ENCODE results near the gene TP73.

Gene TP73

DNA sequence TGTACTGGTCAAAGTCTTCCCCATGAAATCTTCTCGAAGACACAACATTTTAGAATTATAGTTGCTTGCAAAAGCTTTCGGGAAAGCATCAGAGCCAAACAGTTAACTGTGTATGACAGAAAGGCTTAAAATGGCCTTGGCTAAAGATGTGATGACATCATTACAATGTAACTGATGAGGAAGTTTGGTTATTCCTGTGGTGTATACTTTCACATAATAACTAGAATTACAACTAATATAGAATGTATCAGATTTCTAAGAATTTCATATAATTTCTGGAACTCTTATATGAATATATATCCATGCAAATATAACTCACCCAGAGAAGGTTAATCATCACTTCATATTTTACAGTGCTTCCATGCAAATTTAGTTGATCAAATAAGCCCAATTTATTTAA lies 8.4 kb downstream of the TP73 start:
- TF ChIP-seq GATA1 (IDR thresholded peaks at IDR 0.05; ENCODE audit: low read depth, low read length) = no peak
- no peak for TF ChIP-seq POLR2A (IDR thresholded peaks at IDR 0.05; ENCODE audit: low read length)
- no peak for DNase-seq

DNA sequence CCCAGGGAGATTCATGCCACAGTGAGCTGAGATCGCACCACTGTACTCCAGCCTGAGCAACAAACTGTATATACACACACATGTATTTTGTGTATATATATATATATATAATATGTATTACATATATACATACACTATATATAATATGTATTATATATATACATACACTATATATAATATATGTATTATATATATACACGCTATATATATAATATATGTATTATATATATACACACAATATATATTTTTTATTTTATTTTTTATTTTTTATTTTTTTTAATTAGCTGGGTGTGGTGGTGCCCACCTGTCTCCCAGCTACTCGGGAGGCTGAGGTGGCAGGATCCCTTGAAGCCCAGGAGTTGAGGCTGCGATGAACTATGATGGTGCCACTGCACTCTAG lies 9.3 kb downstream of the TP73 start:
- no peak for DNase-seq

DNA sequence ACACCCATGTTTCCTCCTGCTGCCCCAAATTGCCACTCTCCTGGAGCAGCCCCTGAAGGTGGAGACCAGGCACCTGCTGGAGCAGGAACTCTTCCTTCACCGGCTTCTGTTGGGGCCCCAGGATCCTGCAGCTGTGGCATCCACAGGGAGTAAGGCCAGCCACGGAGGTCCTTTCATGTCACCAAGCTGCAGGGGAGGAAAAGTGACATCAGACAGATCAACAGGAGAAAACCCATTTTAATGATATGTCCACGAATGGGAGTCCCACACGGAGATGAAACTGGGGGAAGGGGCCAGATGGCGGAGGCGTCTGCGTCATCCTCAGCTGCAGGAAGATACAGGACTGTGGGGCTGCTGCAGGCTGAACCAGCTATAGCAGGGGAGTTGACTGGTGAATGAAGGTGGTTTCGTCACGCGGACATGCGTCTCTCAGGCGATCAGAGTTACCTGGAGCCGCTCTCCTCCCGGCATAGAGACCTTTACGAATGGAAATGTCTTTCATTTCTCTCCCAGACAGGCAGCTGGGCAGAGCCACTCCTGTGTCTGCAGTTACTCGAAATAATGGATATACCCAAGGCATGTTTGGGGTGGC lies 9.9 kb downstream of the TP73 start:
- no peak for TF ChIP-seq GATA1 (IDR thresholded peaks at IDR 0.05; ENCODE audit: low read depth, low read length)
- TF ChIP-seq POLR2A (IDR thresholded peaks at IDR 0.05; ENCODE audit: low read length) = no peak
- DNase-seq = no peak

More for the DNA sequence above, 9.3 kb downstream of the TP73 start:
- TF ChIP-seq POLR2A (IDR thresholded peaks at IDR 0.05; ENCODE audit: low read length) = no peak
- TF ChIP-seq GATA1 (IDR thresholded peaks at IDR 0.05; ENCODE audit: low read depth, low read length) = no peak

DNA sequence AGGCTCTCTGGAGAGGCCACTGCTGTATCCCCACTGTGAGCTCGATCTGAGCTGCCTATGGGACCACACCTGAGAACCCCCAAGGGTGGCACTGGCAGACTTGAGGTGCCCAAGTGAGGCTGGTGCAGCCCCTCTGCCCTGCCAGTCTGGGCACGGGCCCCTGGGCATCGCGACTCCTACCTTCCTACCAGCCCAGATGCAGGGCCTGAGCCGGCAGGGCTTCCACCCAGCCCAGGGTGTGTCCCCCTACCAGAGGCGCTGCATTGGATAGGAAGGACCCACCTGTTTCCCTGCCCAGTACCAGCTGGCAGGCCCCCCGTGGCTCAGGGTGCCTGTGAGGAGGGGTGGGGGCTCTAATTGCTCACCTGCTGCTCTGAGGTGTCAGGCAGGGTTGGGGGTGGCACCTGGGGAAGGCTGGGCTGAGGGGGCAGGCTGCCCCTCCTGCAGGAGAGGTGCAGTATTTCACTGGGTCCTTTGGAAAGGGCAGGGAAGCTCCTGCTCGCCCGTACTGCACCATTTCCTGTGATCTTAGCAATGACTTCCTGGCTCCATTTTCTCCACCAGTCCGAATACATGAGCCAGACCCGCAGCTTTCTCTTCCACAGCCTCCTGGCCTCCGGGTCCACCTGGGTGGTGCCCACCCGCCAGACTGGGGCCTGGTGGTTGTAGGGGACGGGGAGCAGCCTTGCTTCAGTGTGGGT lies 11.8 kb downstream of the TP73 start:
- no peak for DNase-seq
- TF ChIP-seq POLR2A (IDR thresholded peaks at IDR 0.05; ENCODE audit: low read length) = no peak
- TF ChIP-seq GATA1 (IDR thresholded peaks at IDR 0.05; ENCODE audit: low read depth, low read length) = no peak

DNA sequence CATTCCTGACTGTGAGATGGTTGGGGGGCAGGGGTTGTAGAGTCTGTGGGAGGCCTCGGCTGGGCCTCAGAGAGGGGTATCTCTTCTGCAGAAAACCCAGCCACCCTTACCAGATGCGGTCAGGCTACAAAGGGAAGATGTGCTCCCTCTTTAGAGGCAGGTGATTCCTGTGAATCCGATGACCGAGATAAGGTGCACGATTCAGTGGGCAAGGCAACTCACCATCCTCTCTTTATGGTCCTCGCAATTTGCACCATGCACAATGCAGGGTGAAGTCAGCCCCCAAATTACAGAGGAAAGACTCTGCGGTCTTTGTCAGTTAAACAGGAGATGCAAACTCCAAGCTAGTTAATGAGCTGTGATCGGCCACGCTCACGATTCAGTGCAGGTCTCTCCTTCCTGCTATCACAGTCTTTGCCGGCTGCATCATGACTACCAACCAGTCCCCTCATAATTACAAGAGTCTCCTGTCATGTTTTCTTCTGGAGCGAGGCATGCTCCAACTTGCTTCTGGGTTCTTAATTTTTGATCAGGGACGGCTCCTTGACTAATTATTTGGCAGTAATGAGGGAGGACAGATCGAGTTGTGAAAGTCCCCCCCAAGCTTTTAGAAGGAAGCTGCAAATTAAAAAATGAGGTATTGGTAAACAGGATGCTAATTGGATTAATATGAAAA lies 12.5 kb downstream of the TP73 start:
- no peak for DNase-seq
- TF ChIP-seq GATA1 (IDR thresholded peaks at IDR 0.05; ENCODE audit: low read depth, low read length) (no peak), POLR2A (IDR thresholded peaks at IDR 0.05; ENCODE audit: low read length) (no peak)

DNA sequence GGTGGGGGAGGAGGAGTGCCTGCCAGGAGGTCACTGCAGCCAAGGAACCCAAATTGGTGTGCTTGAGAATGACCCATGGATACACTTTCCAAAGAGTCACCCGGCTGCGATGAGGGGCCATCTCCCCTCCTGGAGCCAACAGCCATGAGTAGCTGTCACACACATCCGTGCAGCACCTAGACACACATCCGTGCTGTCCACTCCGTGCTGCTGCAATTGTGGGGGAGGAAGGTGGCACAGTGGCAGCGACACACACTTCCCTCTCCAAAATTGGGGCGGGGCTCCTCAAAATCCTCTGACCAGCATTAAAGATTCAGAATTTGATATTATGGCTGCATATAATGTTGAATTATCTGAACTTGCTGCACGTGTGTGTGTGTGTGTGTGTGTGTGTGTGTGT lies 15.8 kb downstream of the TP73 start:
- no peak for DNase-seq
- TF ChIP-seq POLR2A (IDR thresholded peaks at IDR 0.05; ENCODE audit: low read length) (no peak), GATA1 (IDR thresholded peaks at IDR 0.05; ENCODE audit: low read depth, low read length) (no peak)

DNA sequence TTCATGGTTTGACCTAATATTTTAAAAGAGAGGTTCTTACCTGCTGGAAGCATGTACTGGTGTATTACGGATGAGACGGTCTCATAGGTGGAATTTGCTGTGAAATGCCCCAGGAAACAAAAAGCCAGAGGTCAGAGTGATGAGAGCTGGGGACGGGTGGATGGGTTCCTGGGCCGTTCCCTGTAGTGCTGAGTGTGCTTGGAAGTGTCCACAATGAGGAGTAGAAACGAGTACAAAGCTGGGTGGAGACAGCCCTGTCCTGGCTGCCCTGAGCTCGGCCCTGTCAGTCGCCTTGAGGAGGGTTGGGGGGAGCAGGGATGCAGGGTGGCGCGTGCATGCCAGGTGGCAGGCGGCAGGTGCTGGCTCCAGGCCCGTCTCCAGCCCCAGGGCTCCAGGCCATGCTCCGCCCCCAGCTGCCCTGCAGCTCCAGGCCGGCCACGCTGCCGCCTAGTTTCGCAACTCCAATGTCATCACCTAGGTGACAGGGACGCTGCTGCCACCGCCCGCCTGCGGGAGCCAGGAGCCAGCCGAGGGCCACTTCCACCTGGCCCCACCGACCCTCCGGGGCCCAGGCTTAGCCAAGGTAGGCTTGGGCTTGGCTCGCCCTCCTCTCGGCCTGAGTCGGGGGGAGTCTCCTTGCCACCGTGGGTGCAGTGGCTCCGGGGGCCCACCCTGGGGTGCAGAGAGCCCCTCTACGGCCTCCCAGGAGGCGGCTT lies 16.4 kb downstream of the TP73 start:
- TF ChIP-seq GATA1 (IDR thresholded peaks at IDR 0.05; ENCODE audit: low read depth, low read length) = no peak
- DNase-seq = peak in 1 of 2 experiments; percentile 43

DNA sequence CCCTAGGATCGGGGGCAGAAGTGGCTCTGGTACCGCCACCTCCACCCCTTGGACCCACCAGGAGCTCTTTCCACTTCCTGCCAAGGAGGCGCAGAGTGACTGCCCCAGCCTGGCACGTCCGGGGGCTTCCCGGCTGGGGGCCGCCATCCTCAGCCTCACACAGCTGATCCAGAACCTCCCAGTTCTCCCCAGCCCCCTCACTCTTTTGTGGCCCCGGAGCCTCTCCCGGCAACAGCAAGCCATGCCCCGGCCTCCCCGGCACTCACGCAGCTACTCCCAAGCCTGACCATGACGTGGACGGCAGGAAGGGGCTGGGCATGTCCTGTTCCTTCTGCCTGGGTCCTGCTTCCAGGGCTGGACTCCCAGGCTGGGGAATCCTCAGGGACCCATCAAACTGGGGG lies 17.1 kb downstream of the TP73 start:
- TF ChIP-seq POLR2A (IDR thresholded peaks at IDR 0.05; ENCODE audit: low read length) (no peak), GATA1 (IDR thresholded peaks at IDR 0.05; ENCODE audit: low read depth, low read length) (no peak)
- no peak for DNase-seq

DNA sequence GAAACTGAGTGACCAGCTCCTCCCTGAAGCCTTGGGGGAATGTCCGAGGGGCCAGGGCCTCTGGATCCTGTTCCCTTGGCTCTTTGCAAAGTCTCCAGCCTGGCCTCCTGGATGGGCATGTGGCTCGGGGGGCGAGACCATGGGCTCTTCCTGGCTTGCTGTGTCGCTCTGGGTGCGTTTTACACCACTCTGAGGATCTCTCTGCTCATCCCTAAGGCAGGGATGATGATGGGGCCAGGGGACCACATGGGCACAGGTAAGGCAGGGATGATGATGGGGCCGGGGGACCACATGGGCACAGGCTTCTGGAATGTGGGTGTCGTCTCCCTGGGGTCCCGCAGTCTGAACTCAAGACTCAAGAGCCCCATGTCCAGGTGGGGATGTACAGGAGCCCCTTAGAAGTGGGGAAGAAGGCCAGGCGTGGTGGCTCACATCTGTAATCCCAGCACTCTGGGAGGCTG lies 17.7 kb downstream of the TP73 start:
- TF ChIP-seq GATA1 (IDR thresholded peaks at IDR 0.05; ENCODE audit: low read depth, low read length) = no peak
- no peak for TF ChIP-seq POLR2A (IDR thresholded peaks at IDR 0.05; ENCODE audit: low read length)
- DNase-seq = no peak

DNA sequence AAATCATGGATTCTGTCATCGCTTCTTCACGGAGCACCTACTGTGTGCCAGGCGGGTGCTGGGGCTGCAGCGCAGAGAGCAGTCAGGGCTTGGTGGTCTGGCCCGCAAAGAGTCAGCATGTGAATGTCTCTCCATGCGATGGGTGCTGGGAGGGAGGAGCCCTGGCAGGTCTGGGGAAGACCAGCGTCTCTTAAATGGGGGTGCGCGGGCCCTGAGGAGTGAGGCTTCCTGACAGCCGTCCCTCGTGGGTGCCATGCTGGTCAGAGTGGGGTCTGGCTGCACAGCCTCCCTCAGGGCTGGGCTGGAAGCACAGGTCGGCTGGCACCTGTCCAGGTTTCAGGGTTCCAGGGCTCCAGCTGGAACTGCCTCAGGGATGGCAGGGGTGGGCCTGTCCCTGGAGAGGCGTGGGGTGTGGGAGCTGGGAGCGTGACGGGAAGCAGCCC lies 18.5 kb downstream of the TP73 start:
- DNase-seq = no peak
- TF ChIP-seq POLR2A (IDR thresholded peaks at IDR 0.05; ENCODE audit: low read length) = no peak
- TF ChIP-seq GATA1 (IDR thresholded peaks at IDR 0.05; ENCODE audit: low read depth, low read length) = no peak

DNA sequence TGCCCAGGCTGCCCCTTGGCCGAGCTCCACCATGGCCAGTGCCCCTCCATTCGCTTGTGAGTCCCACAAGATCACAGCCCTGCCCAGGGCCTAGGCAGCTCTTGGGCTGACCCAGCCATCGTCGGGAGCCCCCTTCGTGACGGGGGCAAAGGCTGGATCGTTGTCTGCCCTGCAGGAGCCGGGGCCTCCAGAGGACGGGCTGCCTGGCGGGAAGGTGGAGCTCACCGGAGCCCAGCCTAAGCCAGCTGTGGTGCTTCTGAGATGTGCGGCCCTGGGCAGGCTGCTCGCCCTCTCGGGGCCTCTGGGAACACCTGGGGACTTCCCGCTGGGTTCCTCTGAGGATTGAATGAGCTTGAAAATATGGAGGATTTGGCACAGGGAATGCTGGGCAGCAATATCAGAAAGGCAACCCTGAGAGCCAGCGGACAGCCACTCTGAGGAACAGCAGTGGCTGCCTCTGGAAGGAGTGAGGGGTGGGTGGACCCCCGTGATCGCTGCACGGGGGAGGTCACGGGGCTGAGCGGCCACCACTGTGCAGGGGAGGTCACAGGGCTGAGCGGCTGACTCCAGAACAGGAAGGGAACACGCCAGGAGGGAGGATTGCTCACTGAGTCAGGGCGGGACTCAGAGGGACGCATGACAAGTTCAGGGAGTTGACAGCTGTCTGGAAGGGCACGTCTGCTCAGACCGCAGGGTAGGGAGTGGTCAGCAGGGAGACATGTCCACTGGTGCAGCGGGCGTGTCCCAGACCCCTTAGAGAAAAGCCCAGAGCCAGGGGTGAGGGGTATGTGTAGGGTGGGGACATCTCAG lies 19.3 kb downstream of the TP73 start:
- no peak for DNase-seq
- TF ChIP-seq GATA1 (IDR thresholded peaks at IDR 0.05; ENCODE audit: low read depth, low read length) = no peak
- TF ChIP-seq POLR2A (IDR thresholded peaks at IDR 0.05; ENCODE audit: low read length) = no peak

DNA sequence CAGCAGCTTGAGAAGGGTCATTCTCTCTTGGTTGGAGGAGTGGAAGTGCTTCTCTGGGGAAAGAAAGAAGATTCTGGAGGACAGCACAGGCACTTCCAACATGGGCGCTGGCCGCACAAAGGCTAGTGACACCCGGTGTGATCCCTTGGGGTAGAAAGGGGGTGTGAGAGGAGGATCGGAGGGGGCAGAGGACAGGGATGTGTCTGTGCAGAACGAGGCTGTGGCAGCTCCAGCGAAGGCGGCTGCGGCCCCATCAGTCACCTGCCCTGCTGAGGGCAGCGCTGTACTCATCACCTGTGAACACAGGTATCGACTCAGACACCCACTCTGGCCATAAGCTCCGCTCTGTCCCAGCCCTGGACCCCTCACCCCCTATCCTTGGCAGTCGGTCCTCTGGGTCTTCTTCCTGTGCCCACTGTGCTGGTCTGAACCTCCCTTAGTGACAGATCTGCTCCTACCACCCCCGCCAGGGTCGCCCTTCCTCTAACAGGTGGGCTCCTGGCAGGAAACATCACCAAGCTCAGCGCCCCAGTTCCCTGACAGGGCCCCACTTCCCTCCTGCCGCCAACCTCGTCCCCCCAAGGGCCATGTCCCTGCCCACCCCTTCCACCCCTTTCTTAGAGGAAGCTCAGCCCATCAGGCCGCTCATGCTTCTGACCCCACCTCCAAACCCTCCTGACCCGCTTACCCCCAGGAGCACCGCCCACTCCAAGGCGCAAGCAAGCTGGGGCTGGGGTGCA lies 20.1 kb downstream of the TP73 start:
- no peak for DNase-seq

DNA sequence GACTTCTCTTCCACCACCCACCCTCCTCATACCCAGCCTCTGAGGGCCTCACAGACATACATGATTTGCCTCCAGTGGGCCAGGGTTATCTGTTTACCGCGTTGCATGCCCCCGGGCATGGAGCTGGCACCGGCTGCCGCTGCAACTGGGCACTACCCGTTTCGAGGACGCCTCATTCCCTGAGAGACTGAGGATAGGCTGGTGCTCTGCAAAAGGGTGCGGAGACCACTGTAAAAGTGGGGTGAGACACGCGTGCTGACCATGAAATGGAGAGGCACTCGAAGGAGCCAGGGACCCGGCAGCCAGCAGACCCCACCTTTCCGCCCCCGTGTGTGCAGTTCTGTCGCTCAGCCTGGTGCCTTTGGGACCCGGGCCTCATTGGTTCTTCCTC lies 20.6 kb downstream of the TP73 start:
- no peak for DNase-seq
- TF ChIP-seq POLR2A (IDR thresholded peaks at IDR 0.05; ENCODE audit: low read length) (no peak), GATA1 (IDR thresholded peaks at IDR 0.05; ENCODE audit: low read depth, low read length) (no peak)

More for the DNA sequence above, 20.1 kb downstream of the TP73 start:
- no peak for TF ChIP-seq POLR2A (IDR thresholded peaks at IDR 0.05; ENCODE audit: low read length)
- TF ChIP-seq GATA1 (IDR thresholded peaks at IDR 0.05; ENCODE audit: low read depth, low read length) = no peak
